HepG2 (cell line): Measurements from ENCODE around the gene GSPT1. TPM values are rescaled to one million over a fixed set of nuclear protein-coding genes. Genes with fewer than 3 reads are reported as not detected.
A peak's percentile ranks its signal among the peaks of the same experiment; 100 is the strongest.

Source experiments
- ARID2 ChIP-seq: sonication (generic); formaldehyde crosslinking; IDR thresholded peaks from 2 replicates; pipeline ENCODE4 v1.8.1; 2022; ENCODE audit warnings: mild to moderate bottlenecking, missing genetic modification reagents, borderline replicate concordance
- SIX1 ChIP-seq: sonication (generic); formaldehyde crosslinking; IDR thresholded peaks from 2 replicates; pipeline ENCODE4 v1.4.0; 2020; ENCODE audit warnings: missing genetic modification reagents, borderline replicate concordance
- ZNF12 ChIP-seq: sonication (generic); formaldehyde crosslinking; IDR thresholded peaks from 2 replicates; pipeline ENCODE4 v1.5.0; 2020; ENCODE audit warnings: missing genetic modification reagents
- ZNF660 ChIP-seq: sonication (generic); formaldehyde crosslinking; IDR thresholded peaks from 2 replicates; pipeline ENCODE4 v1.5.1; 2020; ENCODE audit warnings: mild to moderate bottlenecking, low read depth, missing genetic modification reagents, borderline replicate concordance
- ZNF761 ChIP-seq: sonication (generic); formaldehyde crosslinking; conservative IDR thresholded peaks from 2 replicates; pipeline ENCODE4 v1.4.0; 2020; ENCODE audit warnings: mild to moderate bottlenecking, missing genetic modification reagents
- ZNF83 ChIP-seq: sonication (generic); formaldehyde crosslinking; IDR thresholded peaks from 2 replicates; pipeline ENCODE4 v1.4.0; 2020; ENCODE audit warnings: missing genetic modification reagents, mild to moderate bottlenecking, borderline replicate concordance
- polyA plus RNA-seq, 8 experiments: library from polyadenylated mRNA; depleted of rRNA in 3 of 8; stranded (reverse) in 7 of 8; unstranded in 1 of 8; fragments of >200 nt; fragmentation: Illumina TruSeq in 4 of 8; extraction: Trizol in 4 of 8; gene quantifications; 2 replicates each; pipeline versions ENCODE4 v1.2.1 to v1.2.3, GENCODE V29; 2011 to 2016; ENCODE audit warnings: low read depth in 4 of 8, missing spikeins in 1 of 8, mixed read lengths in 1 of 8; ENCODE audit not compliant: insufficient read depth in 1 of 8
- total RNA-seq, 5 experiments: library from RNA; depleted of rRNA; stranded (reverse); fragments of >200 nt; fragmentation: Illumina TruSeq; extraction: Trizol; gene quantifications; 2 replicates each; pipeline ENCODE4 v1.2.3, GENCODE V29; 2016; ENCODE audit warnings: low read depth in 1 of 5
- TF ChIP-seq, protein P1 (sequence below): sonication (generic); formaldehyde crosslinking; IDR thresholded peaks from 2 replicates; pipeline ENCODE4 v1.5.1; 2020; ENCODE audit warnings: mild to moderate bottlenecking, missing genetic modification reagents, borderline replicate concordance
- TF ChIP-seq, protein P2 (sequence below), 2 experiments: IDR thresholded peaks; 2 replicates each; pipeline ENCODE4 v1.6.1; 2011 to 2012; ENCODE audit warnings: low read length in 2 of 2, borderline replicate concordance in 1 of 2, low read depth in 1 of 2, mild to moderate bottlenecking in 1 of 2, moderate library complexity in 1 of 2
- TF ChIP-seq, protein P3 (sequence below): sonication (generic); formaldehyde crosslinking; IDR thresholded peaks from 2 replicates; pipeline ENCODE4 v1.4.0; 2020; ENCODE audit warnings: missing genetic modification reagents, mild to moderate bottlenecking, borderline replicate concordance

GSPT1 gene
- total and polyA plus RNA-seq, 2 of the 13 experiments (the other 11 are each of a cell fraction or from before 2014, with no cell fraction given): 120 to 316 TPM

DNA sequence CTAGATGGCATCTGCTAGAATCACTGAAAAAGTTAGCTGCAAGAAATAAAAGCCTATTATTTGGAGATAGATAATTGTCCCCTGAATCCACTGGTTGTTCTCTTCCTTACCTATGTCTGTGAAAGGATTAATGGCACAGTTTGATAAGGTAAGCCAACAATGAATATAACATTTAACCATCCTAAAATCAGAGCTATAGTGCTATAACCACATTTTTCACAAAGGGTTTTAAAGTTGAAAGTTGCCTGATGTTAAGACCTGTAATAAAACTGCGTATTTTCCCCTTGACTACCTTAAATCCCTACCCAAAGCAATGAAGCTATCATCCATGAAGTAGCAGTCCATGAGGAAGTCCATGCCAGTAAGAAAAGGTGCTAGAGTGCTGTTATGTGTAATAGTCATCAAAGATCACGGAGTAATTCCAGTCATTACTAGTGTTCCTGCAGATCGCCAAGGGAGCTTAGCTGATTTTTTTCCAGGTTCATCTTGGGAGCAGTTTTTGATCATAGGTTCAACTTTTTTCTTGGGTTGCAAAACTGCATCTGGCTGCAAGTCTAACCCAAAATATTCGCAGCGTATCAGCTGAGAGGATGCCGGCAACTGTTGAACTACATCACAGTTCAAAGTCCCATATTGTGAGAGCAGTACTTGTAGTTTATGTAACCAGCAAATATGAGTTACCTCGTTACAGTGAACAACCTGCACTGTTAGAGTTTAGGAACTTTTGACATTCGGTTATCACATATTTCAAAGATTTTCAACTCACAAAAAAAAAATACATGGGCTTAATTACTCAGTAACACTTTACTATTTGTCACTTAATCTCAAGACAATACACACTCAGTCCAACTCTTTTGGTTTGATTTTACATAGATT is 46.2 kb downstream of the GSPT1 start (continued):
- TF ChIP-seq, protein P1, sequence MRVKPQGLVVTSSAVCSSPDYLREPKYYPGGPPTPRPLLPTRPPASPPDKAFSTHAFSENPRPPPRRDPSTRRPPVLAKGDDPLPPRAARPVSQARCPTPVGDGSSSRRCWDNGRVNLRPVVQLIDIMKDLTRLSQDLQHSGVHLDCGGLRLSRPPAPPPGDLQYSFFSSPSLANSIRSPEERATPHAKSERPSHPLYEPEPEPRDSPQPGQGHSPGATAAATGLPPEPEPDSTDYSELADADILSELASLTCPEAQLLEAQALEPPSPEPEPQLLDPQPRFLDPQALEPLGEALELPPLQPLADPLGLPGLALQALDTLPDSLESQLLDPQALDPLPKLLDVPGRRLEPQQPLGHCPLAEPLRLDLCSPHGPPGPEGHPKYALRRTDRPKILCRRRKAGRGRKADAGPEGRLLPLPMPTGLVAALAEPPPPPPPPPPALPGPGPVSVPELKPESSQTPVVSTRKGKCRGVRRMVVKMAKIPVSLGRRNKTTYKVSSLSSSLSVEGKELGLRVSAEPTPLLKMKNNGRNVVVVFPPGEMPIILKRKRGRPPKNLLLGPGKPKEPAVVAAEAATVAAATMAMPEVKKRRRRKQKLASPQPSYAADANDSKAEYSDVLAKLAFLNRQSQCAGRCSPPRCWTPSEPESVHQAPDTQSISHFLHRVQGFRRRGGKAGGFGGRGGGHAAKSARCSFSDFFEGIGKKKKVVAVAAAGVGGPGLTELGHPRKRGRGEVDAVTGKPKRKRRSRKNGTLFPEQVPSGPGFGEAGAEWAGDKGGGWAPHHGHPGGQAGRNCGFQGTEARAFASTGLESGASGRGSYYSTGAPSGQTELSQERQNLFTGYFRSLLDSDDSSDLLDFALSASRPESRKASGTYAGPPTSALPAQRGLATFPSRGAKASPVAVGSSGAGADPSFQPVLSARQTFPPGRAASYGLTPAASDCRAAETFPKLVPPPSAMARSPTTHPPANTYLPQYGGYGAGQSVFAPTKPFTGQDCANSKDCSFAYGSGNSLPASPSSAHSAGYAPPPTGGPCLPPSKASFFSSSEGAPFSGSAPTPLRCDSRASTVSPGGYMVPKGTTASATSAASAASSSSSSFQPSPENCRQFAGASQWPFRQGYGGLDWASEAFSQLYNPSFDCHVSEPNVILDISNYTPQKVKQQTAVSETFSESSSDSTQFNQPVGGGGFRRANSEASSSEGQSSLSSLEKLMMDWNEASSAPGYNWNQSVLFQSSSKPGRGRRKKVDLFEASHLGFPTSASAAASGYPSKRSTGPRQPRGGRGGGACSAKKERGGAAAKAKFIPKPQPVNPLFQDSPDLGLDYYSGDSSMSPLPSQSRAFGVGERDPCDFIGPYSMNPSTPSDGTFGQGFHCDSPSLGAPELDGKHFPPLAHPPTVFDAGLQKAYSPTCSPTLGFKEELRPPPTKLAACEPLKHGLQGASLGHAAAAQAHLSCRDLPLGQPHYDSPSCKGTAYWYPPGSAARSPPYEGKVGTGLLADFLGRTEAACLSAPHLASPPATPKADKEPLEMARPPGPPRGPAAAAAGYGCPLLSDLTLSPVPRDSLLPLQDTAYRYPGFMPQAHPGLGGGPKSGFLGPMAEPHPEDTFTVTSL (CRISPR knock-in tag): peak; percentile 46; the same call in 1 of the 2 replicates
- TF ChIP-seq, protein P2, sequence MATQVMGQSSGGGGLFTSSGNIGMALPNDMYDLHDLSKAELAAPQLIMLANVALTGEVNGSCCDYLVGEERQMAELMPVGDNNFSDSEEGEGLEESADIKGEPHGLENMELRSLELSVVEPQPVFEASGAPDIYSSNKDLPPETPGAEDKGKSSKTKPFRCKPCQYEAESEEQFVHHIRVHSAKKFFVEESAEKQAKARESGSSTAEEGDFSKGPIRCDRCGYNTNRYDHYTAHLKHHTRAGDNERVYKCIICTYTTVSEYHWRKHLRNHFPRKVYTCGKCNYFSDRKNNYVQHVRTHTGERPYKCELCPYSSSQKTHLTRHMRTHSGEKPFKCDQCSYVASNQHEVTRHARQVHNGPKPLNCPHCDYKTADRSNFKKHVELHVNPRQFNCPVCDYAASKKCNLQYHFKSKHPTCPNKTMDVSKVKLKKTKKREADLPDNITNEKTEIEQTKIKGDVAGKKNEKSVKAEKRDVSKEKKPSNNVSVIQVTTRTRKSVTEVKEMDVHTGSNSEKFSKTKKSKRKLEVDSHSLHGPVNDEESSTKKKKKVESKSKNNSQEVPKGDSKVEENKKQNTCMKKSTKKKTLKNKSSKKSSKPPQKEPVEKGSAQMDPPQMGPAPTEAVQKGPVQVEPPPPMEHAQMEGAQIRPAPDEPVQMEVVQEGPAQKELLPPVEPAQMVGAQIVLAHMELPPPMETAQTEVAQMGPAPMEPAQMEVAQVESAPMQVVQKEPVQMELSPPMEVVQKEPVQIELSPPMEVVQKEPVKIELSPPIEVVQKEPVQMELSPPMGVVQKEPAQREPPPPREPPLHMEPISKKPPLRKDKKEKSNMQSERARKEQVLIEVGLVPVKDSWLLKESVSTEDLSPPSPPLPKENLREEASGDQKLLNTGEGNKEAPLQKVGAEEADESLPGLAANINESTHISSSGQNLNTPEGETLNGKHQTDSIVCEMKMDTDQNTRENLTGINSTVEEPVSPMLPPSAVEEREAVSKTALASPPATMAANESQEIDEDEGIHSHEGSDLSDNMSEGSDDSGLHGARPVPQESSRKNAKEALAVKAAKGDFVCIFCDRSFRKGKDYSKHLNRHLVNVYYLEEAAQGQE (IDR thresholded peaks at IDR 0.05; ENCODE audit: borderline replicate concordance in 1 of 2, low read depth in 1 of 2, low read length in 2 of 2): no peak
- TF ChIP-seq ZNF83 (CRISPR knock-in tag) (no peak), ARID2 (peak; percentile 85; the same call in 1 of the 2 replicates), ZNF660 (CRISPR knock-in tag) (no peak), SIX1 (CRISPR knock-in tag) (no peak; the same call in 1 of the 2 replicates), ZNF761 (CRISPR knock-in tag) (no peak), ZNF12 (CRISPR knock-in tag) (peak; percentile 35)
- TF ChIP-seq, protein P3, sequence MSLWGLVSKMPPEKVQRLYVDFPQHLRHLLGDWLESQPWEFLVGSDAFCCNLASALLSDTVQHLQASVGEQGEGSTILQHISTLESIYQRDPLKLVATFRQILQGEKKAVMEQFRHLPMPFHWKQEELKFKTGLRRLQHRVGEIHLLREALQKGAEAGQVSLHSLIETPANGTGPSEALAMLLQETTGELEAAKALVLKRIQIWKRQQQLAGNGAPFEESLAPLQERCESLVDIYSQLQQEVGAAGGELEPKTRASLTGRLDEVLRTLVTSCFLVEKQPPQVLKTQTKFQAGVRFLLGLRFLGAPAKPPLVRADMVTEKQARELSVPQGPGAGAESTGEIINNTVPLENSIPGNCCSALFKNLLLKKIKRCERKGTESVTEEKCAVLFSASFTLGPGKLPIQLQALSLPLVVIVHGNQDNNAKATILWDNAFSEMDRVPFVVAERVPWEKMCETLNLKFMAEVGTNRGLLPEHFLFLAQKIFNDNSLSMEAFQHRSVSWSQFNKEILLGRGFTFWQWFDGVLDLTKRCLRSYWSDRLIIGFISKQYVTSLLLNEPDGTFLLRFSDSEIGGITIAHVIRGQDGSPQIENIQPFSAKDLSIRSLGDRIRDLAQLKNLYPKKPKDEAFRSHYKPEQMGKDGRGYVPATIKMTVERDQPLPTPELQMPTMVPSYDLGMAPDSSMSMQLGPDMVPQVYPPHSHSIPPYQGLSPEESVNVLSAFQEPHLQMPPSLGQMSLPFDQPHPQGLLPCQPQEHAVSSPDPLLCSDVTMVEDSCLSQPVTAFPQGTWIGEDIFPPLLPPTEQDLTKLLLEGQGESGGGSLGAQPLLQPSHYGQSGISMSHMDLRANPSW: peak; percentile 83; the same call in 1 of the 2 replicates
